RWPE1 (cell line): Measurements from ENCODE around the gene SRGN.

ENCODE experiments used
- CTCF ChIA-PET: fragments of 350-600 bp; sonication (Branson Sonifier 250); formaldehyde crosslinking; extraction: SDS; loops from one replicate; lab custom pipeline; 2021; lab: Yijun Ruan, JAX
- POLR2A ChIA-PET: fragments of 400-600 bp; formaldehyde crosslinking; extraction: SDS; loops from one replicate; lab custom pipeline; 2020; ENCODE audit warnings: antibody characterized with exemption; ENCODE audit not compliant: low non-redundant PET; lab: Yijun Ruan, JAX
- DNase-seq: peaks from one replicate; pipeline ENCODE4 v3.0.0; 2012; ENCODE audit warnings: low spot score
- H3K27ac ChIP-seq: fragments of 450-650 bp; 2 replicates; pipeline ENCODE4 v1.5.1; 2017
- CTCF ChIP-seq: fragments of 450-650 bp; conservative IDR thresholded peaks from 2 replicates; pipeline ENCODE4 v1.5.1; 2017; ENCODE audit warnings: low read depth, mild to moderate bottlenecking

SRGN gene

DNA sequence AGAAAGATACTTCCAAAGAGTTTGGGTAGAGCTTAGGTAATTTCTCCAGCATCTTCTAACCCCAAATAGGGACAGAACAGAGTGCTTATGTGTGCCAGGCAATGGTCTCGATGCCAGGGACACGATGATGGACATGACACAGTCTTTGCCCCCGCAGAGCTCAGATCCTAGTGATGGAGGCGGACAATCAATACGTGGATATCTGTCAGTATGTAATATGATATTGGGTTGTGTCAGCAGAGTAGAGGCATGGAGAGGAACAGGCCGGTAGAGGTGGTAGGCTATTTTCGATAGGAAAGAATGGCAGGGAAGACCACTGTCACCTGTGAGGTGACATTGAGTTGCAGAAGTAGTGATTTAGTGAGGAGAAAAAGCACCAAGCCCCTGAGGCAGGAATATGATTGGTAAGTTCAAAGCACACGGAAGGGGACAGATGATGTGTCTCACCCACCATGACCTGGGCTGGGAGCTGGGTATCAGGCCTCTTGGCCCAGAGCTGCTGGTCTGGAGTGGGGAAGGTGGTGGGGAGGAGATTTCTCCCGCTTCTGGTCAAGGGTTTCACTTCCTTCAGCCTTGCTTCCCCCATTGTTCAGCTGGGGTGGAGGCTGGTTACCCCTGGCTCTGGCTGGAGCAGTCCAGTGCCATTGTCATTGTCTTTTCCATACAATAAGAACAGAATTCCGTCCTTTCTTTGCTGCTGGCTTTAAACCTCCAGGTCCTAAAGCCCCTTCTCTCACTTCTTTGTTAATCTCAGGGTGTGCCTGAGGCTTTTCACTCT lies 36.0 kb upstream of the SRGN start:
- TF ChIP-seq CTCF = no peak
- ChIA-PET POLR2A (no interaction called here), CTCF (no interaction called here)
- no peak overlapping the region for H3K27ac ChIP-seq
- DNase-seq = no peak

DNA sequence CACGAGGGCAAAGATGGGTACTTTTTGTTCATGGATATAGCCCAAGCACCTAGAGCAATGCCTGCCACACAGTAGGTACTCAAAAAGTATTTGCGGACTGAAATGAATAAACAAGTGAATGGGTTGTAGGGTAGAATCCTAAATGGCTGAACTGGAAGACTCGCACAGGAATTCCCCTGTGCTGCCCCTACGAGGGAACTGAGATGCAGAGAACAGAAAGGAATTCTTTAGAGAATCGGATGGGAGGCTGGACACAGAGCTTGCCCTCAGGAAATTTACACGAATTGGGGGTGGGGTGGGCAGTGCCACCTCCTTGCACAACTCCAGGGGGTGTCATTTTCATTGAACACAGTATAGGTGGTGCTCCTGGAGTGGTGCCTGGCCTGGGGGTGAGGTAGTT lies 35.2 kb upstream of the SRGN start:
- no peak for DNase-seq
- POLR2A ChIA-PET = no interaction called here
- CTCF ChIA-PET = interaction anchor here (0.6 kb wide), 2 partner anchors 34 to 1326 kb away, joined by 3 to 6 read pairs; no protein-coding TSS in a partner anchor
- no peak overlapping the region for H3K27ac ChIP-seq
- TF ChIP-seq CTCF = no peak

DNA sequence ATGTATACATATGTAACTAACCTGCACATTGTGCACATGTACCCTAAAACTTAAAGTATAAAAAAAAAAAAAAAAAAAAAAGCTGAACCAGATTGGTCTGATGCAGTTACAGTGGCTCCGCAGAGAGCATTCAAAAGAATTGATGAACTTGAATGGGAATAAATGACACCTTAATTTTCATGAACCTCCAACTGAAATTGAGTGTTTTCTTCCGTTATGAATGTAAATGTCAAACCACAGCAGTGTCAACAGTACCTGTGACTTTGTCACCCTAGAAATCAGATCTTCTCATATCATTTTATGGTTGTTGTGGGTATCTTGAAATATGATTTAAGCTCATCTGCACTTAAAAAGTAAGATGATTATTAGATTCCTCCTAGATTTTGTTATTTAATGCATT lies 32.7 kb upstream of the SRGN start:
- no peak for TF ChIP-seq CTCF
- POLR2A ChIA-PET = no interaction called here
- no peak overlapping the region for H3K27ac ChIP-seq
- DNase-seq = no peak
- CTCF ChIA-PET = no interaction called here

DNA sequence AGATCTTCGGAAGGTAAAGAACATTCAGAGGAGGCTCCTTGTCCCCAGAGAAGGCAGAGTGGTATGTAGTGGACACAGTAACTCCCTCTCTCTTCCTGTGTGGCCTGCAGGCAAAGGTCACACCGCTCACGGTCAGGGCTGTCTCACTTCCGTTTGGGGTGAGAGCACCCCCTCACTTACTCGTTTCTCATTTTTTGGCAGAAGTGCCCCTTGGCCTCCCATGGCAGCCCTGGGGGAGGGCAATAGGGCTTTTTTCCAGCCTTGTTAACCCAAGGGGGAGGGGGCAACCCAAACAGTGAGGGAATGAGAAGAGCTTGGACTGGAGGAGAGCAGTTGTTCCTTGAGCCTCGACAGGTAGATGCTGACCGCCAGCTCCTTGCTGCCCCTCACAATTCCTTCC lies 31.8 kb upstream of the SRGN start:
- POLR2A ChIA-PET = no interaction called here
- TF ChIP-seq CTCF = no peak
- CTCF ChIA-PET = interaction anchor here (0.7 to 1.0 kb wide), 2 partner anchors 10 to 11 kb away, joined by 3 to 4 read pairs; no protein-coding TSS in a partner anchor
- no peak for DNase-seq
- H3K27ac ChIP-seq = no peak overlapping the region

DNA sequence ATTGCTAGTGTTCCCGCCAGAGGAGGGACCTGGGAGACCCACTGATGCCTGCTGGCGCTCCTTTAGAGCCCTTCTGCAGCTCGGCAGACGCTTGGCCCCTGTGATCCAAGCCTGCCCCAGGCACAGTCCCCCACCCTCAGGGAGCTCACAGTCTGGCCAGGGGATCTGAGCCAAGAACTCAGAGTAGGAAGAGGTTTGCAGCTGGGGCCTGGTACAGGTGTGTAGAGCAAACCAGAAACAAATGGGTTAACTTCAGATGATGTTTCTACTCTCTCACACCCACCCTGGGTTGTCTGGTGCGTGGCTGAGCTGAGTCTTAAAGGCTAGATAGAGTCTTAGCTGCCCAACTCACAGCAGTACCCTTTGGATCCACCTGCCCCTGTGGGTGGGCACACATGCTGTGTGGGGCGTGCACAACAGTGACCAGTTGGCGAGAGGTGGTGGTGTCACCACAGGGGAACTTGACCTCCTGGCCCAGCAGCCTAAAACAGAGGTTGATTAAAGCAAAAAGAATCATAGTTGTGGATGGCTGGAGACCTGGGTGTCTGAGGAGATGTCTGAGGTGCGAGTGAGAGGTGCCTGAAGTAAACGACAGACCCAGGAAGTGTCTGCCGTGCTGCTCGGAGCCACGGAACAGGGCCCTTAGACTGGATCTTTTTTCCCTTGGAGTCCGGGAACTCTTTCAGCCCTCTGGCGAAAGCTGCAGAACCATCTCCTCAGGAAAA lies 31.2 kb upstream of the SRGN start:
- no peak for TF ChIP-seq CTCF
- POLR2A ChIA-PET = no interaction called here
- DNase-seq = no peak
- CTCF ChIA-PET = interaction anchor here (0.7 to 1.0 kb wide), 2 partner anchors 10 to 11 kb away, joined by 3 to 4 read pairs; no protein-coding TSS in a partner anchor
- H3K27ac ChIP-seq = no peak overlapping the region

GRCh38 chr10:69057261-69057950 lies 30.5 kb upstream of the SRGN start:
- ChIA-PET POLR2A (no interaction called here), CTCF (no interaction called here)
- TF ChIP-seq CTCF = no peak

More at GRCh38 chr10:69057261-69057950, 30.5 kb upstream of the SRGN start:
- no peak for DNase-seq
- no peak overlapping the region for H3K27ac ChIP-seq
